ENCODE measurements around the gene BAIAP2. TPM values are rescaled to one million over a fixed set of nuclear protein-coding genes. Genes with fewer than 3 reads are reported as not detected.

The BAIAP2 gene
- total RNA-seq, 1 donor from 2014 or later = 48.9 TPM

- Mint-ChIP-seq H3K36me3 (no peaks in the 10 kb centered on the region), H3K4me1 (no peaks in the 10 kb centered on the region), H3K9me3 (no peaks in the 10 kb centered on the region), H3K4me3 (no peak overlapping the region), H3K27ac (no peak overlapping the region), H3K27me3 (ENCODE audit: low read depth) (no peaks in the 10 kb centered on the region)
- no peak for DNase-seq (ENCODE audit: low spot score in 2 of 2, unreplicated experiment in 2 of 2)
- TF ChIP-seq CTCF (IDR thresholded peaks at IDR 0.05; ENCODE audit: unreplicated experiment) = no peak
Observed at GRCh38 chr17:81134064-81134781, 99.3 kb downstream of the BAIAP2 start.

- Mint-ChIP-seq H3K4me3 (no peak overlapping the region), H3K36me3 (no peaks in the 10 kb centered on the region), H3K27ac (no peak overlapping the region), H3K27me3 (ENCODE audit: low read depth) (no peaks in the 10 kb centered on the region), H3K4me1 (no peaks in the 10 kb centered on the region), H3K9me3 (no peaks in the 10 kb centered on the region)
- TF ChIP-seq CTCF (IDR thresholded peaks at IDR 0.05; ENCODE audit: unreplicated experiment) = no peak
- DNase-seq (ENCODE audit: low spot score in 2 of 2, unreplicated experiment in 2 of 2) = no peak
Observed at GRCh38 chr17:81135505-81136278, 100.7 kb downstream of the BAIAP2 start.

GRCh38 chr17:81136366-81136765 is 101.4 kb downstream of the BAIAP2 start:
- H3K36me3 Mint-ChIP-seq = no peaks in the 10 kb centered on the region
- no peak overlapping the region for H3K4me3 Mint-ChIP-seq
- no peaks in the 10 kb centered on the region for H3K27me3 Mint-ChIP-seq (ENCODE audit: low read depth)
- DNase-seq (ENCODE audit: low spot score in 2 of 2, unreplicated experiment in 2 of 2) = no peak
- H3K27ac Mint-ChIP-seq = no peak overlapping the region
- no peak for TF ChIP-seq CTCF (IDR thresholded peaks at IDR 0.05; ENCODE audit: unreplicated experiment)
- no peaks in the 10 kb centered on the region for H3K9me3 Mint-ChIP-seq
- H3K4me1 Mint-ChIP-seq = no peaks in the 10 kb centered on the region

- no peaks in the 10 kb centered on the region for H3K27me3 Mint-ChIP-seq (ENCODE audit: low read depth)
- no peak overlapping the region for H3K4me3 Mint-ChIP-seq
- no peaks in the 10 kb centered on the region for H3K9me3 Mint-ChIP-seq
- DNase-seq (ENCODE audit: low spot score in 2 of 2, unreplicated experiment in 2 of 2) = no peak
- H3K27ac Mint-ChIP-seq = no peak overlapping the region
- TF ChIP-seq CTCF (IDR thresholded peaks at IDR 0.05; ENCODE audit: unreplicated experiment) = no peak
- H3K4me1 Mint-ChIP-seq = no peaks in the 10 kb centered on the region
- no peaks in the 10 kb centered on the region for H3K36me3 Mint-ChIP-seq
Observed at GRCh38 chr17:81137248-81137647, 102.3 kb downstream of the BAIAP2 start.

GRCh38 chr17:81138083-81138482 is 103.1 kb downstream of the BAIAP2 start:
- H3K4me3 Mint-ChIP-seq = no peak overlapping the region

More at GRCh38 chr17:81138083-81138482, 103.1 kb downstream of the BAIAP2 start:
- H3K27me3 Mint-ChIP-seq (ENCODE audit: low read depth) = no peaks in the 10 kb centered on the region
- H3K9me3 Mint-ChIP-seq = no peaks in the 10 kb centered on the region
- no peak for DNase-seq (ENCODE audit: low spot score in 2 of 2, unreplicated experiment in 2 of 2)
- no peak overlapping the region for H3K27ac Mint-ChIP-seq
- peaks cover 3% of the 10 kb centered on the region for H3K4me1 Mint-ChIP-seq
- no peaks in the 10 kb centered on the region for H3K36me3 Mint-ChIP-seq
- TF ChIP-seq CTCF (IDR thresholded peaks at IDR 0.05; ENCODE audit: unreplicated experiment) = no peak
